Type B pancreatic cell (in vitro differentiated cells): ENCODE measurements around the gene PSMA1. TPM values are rescaled to one million over a fixed set of nuclear protein-coding genes. Genes with fewer than 3 reads are reported as not detected.
A peak's percentile ranks its signal among the peaks of the same experiment; 100 is the strongest.

ENCODE experiments used
- DNase-seq: peaks from one replicate; pipeline ENCODE4 v3.0.0; 2021; ENCODE audit warnings: mixed read lengths; ENCODE audit not compliant: unreplicated experiment; ENCODE audit errors: extremely low spot score
- H3K27ac Mint-ChIP-seq: 2 replicates; pipeline ENCODE4 v1.8.0; 2021; ENCODE audit warnings: mild to moderate bottlenecking, mixed read lengths
- H3K27me3 Mint-ChIP-seq: 2 replicates; pipeline ENCODE4 v1.8.0; 2021; ENCODE audit warnings: mixed read lengths
- H3K36me3 Mint-ChIP-seq: 2 replicates; pipeline ENCODE4 v1.8.0; 2021; ENCODE audit warnings: mixed read lengths
- H3K4me1 Mint-ChIP-seq: one replicate; pipeline ENCODE4 v1.8.0; 2021; ENCODE audit warnings: mixed read lengths; ENCODE audit not compliant: unreplicated experiment
- H3K4me3 Mint-ChIP-seq: 2 replicates; pipeline ENCODE4 v1.8.0; 2021; ENCODE audit warnings: mild to moderate bottlenecking, mixed read lengths
- H3K9me3 Mint-ChIP-seq: 2 replicates; pipeline ENCODE4 v1.8.0; 2021; ENCODE audit warnings: mixed read lengths
- total RNA-seq: library from RNA; stranded (reverse); gene quantifications from 2 replicates; pipeline ENCODE4 v1.2.1, GENCODE V29; 2021; ENCODE audit warnings: low replicate concordance
- TF ChIP-seq, protein P1 (sequence below): fragments of 200-600 bp; sonication (generic); conservative IDR thresholded peaks from 2 replicates; pipeline ENCODE4 v1.5.0; 2021; ENCODE audit warnings: antibody characterized with exemption, mild to moderate bottlenecking

PSMA1 gene
- total RNA-seq, 1 donor from 2014 or later: 150 TPM

DNA sequence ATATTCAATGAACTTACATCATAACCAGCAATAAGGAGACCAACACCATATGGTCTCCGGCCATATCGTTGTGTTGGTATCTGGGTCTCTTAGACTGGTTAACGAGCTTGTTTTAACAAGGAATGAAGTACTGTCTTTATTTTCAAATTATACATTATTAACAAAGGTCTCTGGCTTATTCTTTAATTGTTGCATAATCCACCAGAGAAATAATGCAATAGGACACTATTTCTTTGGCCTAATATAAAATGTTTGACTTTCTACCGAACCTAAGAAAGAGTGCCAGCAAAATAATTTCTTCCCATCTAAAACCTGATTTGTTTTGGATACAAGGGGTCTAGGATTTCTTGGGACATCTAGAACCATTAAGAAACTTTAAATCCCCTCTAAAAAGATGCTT, 6.4 kb downstream of the PSMA1 start:
- Mint-ChIP-seq H3K27me3 (no peaks in the 10 kb centered on the region), H3K36me3 (peaks cover 44% of the 10 kb centered on the region), H3K27ac (no peak overlapping the region), H3K4me1 (peaks cover 7% of the 10 kb centered on the region), H3K4me3 (no peak overlapping the region), H3K9me3 (no peaks in the 10 kb centered on the region)
- DNase-seq: no peak
- TF ChIP-seq, protein P1, sequence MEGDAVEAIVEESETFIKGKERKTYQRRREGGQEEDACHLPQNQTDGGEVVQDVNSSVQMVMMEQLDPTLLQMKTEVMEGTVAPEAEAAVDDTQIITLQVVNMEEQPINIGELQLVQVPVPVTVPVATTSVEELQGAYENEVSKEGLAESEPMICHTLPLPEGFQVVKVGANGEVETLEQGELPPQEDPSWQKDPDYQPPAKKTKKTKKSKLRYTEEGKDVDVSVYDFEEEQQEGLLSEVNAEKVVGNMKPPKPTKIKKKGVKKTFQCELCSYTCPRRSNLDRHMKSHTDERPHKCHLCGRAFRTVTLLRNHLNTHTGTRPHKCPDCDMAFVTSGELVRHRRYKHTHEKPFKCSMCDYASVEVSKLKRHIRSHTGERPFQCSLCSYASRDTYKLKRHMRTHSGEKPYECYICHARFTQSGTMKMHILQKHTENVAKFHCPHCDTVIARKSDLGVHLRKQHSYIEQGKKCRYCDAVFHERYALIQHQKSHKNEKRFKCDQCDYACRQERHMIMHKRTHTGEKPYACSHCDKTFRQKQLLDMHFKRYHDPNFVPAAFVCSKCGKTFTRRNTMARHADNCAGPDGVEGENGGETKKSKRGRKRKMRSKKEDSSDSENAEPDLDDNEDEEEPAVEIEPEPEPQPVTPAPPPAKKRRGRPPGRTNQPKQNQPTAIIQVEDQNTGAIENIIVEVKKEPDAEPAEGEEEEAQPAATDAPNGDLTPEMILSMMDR: no peak

DNA sequence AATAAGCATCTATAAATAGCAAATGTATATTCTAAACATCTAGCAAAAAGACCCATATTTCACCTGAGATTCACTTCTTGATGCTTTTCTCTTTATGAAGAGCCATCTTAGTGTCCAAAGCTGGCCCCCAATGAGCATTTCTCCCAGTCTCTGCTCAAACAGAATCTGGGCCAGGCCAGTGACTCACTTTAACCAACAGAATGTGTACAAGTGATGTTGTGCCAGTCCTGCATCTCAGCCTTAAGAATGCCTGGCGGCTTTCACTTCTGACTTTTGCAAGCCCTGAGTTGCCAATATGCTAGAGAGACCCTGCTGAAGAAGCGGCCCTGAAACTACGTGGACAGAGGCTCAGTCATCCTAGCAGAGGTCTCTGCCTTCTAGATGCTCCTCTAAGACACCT, 13.7 kb downstream of the PSMA1 start:
- H3K4me1 Mint-ChIP-seq: no peaks in the 10 kb centered on the region
- H3K27me3 Mint-ChIP-seq: no peaks in the 10 kb centered on the region
- H3K9me3 Mint-ChIP-seq: no peaks in the 10 kb centered on the region
- H3K27ac Mint-ChIP-seq: no peak overlapping the region
- peaks cover 49% of the 10 kb centered on the region for H3K36me3 Mint-ChIP-seq
- H3K4me3 Mint-ChIP-seq: no peak overlapping the region
- TF ChIP-seq, protein P1: no peak
- no peak for DNase-seq

DNA sequence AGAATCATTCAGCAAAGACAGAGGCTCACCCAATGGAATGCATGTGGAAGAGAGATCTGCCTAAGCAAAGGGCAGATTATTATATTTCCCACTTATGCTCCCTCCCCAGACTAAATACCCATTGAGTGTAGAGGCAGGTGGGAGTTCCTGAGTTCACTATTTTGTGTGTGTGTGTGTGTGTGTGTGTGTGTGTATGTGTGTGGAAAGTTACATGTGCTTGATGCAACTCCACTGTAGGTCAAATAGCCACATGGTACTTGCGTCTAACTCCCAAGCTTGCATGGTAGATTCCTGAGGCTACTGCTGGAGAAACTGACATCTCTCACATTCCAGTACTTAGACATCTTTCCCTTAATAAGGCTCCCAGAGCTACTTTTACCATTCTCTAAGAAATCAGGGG, 17.2 kb downstream of the PSMA1 start:
- Mint-ChIP-seq H3K36me3 (peaks cover 29% of the 10 kb centered on the region), H3K4me1 (peaks cover 10% of the 10 kb centered on the region), H3K27me3 (no peaks in the 10 kb centered on the region), H3K4me3 (no peak overlapping the region), H3K9me3 (no peaks in the 10 kb centered on the region), H3K27ac (no peak overlapping the region)
- TF ChIP-seq, protein P1: no peak
- no peak for DNase-seq

DNA sequence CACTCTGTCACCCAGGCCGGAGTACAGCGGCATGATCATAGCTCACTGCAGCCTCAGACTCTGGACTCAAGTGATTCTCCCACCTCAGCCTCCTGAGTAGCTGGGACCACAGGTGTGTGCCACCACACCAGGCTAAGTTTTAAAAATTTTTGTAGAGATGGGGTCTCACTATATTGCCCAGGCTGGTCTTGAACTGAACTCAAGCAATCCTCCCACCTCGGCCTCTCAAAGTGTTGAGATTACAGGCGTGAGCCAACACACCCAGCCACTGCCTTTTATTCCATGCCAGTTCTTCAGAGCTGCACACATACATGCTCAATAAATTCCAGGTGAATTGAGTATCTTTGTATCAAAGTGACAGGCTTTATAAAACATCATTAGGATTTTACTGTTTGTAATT, 18.1 kb downstream of the PSMA1 start:
- Mint-ChIP-seq H3K27ac (no peak overlapping the region), H3K9me3 (no peaks in the 10 kb centered on the region), H3K36me3 (peaks cover 34% of the 10 kb centered on the region), H3K27me3 (no peaks in the 10 kb centered on the region), H3K4me3 (no peak overlapping the region), H3K4me1 (peaks cover 13% of the 10 kb centered on the region)
- TF ChIP-seq, protein P1: no peak
- no peak for DNase-seq

DNA sequence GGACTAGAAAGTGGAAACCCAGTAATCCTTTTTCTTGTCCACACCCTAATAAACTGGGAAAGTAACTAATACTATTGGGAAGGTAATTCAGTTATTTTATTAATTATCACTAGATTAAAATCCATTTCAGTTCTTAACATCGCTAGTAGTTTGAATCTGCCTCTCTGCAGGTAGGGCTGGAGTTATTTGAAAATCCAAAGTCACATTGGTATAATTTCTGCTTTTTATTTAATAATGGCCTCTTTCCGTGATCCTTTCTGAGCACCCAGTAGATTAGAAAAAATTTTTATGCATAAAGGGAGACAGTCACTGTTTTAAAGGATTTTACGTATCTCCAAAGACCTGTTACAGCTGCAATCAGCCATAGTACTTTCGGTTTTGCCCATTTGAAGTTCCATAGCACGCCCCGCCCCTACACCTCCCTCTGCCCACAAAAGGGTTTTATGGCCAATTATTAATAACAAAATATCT, 20.0 kb downstream of the PSMA1 start:
- TF ChIP-seq, protein P1: no peak
- Mint-ChIP-seq H3K4me3 (peak overlapping the region; percentile 99), H3K27me3 (no peaks in the 10 kb centered on the region), H3K9me3 (no peaks in the 10 kb centered on the region), H3K4me1 (peaks cover 19% of the 10 kb centered on the region), H3K36me3 (peaks cover 27% of the 10 kb centered on the region), H3K27ac (peak overlapping the region; percentile 92)
- DNase-seq: no peak
